GM19328 (cell line): Measurements from ENCODE around the gene PIP5K1C.
"Not testable (repeated sequence)": the region's sequence is repeated elsewhere in the genome, so short reads cannot be mapped to it uniquely, and the experiment has no call there.

Experiments
- ATAC-seq: cut with Tn5 transposase; IDR thresholded peaks from one replicate; pipeline ENCODE4 v1.9.1; 2021; ENCODE audit warnings: mild to moderate bottlenecking, moderate library complexity; ENCODE audit not compliant: unreplicated experiment

The PIP5K1C gene

DNA sequence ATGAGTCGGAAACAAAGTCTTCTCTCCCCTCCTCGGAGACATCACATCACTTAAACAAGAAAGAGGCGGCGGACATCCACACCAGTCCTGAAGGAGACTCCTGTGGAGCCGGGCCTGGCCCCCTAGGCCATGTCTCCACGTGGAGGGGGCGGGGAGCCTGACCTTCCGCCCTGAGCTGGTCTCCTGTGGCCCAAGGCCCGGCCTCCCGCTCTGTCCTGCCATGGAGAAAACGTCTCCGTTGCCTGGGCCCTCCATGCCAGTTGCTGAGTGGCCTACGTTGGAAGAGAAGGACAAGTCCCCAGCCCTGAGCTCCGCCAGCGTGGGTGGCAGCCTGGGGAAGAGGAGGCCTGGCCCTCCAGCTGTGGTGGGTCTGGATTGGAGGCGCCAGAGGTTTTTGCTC lies 68.2 kb downstream of the PIP5K1C start:
- no peak for ATAC-seq

DNA sequence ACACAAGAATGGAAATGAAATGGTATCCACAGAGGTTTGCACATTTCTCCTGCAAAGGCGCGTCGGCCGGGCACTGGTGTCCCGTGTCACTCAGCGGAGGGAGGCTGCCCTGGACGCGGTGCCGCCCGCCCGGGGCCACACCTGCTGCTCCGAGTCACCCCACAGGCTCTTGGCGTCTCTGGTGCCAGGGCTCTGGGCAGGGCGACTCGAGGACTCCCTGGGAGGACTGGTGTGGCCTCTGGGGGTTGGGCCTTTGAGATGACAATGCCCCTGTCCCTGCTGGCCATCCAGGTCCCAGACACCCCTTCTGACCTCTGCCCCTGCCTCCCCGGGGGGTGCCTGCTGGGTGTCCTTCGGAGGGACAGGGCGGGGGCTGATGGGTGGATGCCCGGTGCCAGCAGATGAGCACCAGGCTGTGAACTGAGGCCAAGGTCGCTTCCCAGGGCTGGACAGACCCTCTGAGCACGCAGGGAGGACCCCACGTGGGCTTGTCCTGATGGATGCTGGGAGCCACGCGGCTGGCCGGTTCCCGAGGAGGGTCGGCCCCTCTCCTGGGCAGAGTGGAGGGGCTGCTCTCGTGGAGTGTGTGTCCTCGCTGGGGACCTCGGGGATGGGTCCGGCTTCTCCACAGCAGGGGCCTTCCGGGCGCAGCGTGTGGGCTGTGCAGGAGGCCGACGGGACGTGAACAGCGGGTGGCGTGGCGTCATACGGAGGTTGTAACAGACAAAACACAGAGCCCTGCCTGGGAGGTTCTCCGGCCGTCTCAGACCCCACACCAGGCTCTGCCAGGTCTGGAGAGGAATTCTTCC lies 69.0 kb downstream of the PIP5K1C start:
- ATAC-seq = no peak

DNA sequence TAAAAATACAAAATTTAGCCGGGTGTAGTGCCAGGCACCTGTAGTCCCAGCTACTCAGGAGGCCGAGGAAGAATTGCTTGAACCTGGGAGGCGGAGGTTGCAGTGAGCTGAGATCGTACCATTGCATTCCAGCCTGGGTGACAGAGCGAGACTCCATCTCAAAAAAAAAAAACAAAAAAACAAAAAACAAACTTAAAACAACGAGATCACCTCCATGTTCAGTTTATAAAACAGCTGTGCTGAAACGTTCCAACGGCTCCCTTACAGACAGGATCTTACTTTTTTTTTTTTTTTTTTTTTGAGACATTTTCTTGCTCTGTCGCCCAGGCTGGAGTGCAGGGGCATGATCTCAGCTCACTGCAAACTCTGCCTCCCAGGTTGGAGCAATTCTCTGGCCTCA lies 71.5 kb downstream of the PIP5K1C start:
- not testable (repeated sequence) for ATAC-seq

DNA sequence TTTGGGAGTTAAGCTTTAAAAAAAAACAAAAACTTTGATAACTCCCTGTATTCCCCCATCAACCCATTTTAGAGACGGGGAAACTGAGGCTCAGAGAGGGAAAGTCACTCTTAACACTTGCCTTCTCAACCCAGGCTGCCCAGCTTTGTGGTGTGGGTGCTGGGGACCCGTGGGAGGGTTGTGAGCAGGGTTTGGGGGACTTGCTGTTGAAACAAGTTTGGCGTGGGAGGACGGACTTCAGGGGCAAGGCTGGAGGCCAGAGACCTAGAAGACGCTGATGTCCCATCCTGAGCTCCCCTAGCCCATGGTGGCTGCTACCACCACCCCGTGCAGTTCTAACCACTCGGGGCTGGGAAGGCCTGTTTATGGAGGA lies 72.9 kb downstream of the PIP5K1C start:
- ATAC-seq = no peak

GRCh38 chr19:3626473-3627350 lies 73.6 kb downstream of the PIP5K1C start, which contains the start of gene CACTIN:
CACTIN (minus strand) TSS chr19:3626790; CDS start chr19:3626762, 28 bp downstream.
- peak; percentile 91 for ATAC-seq

GRCh38 chr19:3625996-3626472 lies 74.2 kb downstream of the PIP5K1C start:
- no peak for ATAC-seq

GRCh38 chr19:3623716-3624115 lies 76.6 kb downstream of the PIP5K1C start:
- ATAC-seq = no peak

DNA sequence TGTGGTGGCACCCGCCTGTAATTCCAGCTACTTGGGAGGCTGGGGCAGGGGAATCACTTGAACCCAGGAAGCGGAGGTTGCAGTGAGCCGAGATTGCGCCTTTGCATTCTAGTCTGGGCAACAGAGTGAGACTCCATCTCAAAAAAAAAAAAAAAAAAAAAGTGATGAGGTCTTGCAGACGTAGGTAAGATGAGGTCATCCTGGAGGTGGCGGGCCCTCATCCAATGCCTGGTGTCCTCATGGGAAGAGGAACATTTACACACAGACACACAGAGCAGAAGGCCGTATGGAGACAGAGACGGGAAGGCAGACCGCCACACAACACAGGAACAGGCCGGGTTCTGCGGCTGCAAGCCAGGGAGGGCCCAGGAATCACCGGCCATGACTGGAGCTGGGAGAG lies 78.0 kb downstream of the PIP5K1C start:
- no peak for ATAC-seq

DNA sequence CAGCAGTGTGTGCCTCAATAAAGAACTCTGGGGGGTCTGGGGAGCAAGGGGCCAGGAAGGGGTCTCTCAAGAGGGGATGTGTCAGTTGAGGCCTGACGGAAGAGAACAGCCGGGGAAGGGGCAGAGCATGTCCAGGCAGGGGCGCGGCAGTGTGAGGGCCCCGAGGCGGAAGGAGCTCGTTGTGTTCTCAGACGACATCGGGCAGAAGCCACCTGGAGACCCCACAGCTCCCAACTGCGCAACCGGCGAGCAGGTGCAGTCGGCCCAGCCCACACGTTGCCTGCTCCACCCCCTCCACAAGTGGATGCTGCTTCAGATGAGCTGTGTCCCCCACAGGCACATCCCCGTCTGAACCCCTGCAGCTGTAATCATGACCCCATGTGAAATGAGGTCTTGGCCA lies 78.6 kb downstream of the PIP5K1C start:
- no peak for ATAC-seq

GRCh38 chr19:3620817-3621547 lies 79.3 kb downstream of the PIP5K1C start:
- no peak for ATAC-seq

- ATAC-seq = no peak
Observed at GRCh38 chr19:3620145-3620816, 80.0 kb downstream of the PIP5K1C start.

DNA sequence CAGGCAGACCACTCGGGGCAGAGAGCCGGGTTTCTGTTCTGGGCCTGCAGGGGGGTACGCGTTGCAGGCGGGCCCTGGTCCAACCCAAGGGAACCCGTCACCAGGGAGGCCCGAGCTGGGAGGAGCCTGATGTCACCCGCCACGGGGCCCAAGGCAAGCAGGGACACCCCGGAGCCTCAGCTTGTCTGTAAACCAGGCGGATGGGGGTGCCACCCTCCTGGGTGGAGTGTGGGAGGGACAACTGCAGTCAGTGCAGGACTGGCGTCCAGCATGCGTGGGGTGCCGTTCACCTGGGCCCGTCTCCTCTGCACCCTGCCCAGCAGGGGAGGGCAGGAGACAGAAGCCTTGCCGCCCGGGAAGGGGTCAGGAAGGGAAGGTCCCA lies 80.6 kb downstream of the PIP5K1C start:
- ATAC-seq = no peak

DNA sequence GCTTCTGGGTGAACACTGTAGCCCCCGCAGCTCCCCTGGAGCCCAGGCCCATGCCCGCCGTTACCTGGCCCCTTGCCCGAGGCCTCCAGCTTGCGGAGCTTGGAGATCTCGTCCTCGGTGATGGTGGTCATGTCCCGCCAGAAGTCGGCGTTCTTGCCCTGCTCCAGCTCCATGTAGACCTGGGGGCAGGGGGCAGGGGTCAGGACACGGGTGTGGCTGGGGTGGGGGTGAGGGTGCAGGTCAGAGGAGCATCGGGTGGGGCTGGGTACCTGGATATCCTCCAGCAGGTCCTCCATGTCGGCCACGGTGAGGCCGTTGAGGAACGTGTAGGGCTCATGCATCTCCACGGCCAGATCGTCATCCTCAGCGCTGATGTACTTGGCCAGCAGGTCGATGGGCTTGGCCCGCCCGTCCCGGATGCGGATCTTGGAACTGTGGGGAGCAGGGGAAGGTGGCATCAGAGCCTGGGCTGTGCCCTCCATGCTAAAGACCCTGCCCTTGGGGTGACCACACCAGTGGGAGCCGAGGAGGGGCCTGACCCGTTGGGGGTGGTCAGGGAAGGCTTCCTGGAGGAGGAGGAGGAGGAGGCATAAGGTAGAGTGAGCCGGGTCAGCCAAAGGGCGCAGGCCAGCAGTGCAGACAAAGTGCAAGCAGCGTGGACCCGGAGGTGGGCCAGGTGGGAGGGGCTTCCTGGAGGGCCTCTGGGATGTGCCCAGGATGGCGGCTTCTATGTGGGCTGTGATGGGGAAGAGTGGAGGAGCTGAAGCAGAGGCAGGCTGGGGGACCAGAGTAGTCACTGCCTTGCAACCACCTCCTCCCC lies 81.2 kb downstream of the PIP5K1C start:
- no peak for ATAC-seq

- ATAC-seq = no peak
Observed at GRCh38 chr19:3618144-3618810, 82.0 kb downstream of the PIP5K1C start.

DNA sequence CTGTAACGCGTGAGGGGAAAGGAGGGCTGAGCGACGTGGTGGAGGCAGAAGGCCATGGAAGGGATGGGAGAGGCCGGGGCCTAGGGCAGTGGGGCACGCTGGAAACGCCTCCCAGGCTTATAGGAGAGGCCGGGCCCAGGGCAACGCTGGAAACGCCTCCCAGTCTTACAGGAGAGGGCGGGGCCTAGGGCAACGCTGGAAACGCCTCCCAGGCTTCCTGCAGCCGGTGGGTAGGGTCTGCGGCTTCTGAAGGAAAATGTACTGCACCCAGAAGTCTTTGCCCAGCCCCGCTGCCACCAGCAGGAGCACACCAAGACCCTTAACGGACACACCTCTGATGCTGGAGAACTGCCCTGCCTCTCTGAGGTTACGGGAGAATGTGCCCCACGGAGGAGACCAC lies 82.8 kb downstream of the PIP5K1C start:
- ATAC-seq = no peak

DNA sequence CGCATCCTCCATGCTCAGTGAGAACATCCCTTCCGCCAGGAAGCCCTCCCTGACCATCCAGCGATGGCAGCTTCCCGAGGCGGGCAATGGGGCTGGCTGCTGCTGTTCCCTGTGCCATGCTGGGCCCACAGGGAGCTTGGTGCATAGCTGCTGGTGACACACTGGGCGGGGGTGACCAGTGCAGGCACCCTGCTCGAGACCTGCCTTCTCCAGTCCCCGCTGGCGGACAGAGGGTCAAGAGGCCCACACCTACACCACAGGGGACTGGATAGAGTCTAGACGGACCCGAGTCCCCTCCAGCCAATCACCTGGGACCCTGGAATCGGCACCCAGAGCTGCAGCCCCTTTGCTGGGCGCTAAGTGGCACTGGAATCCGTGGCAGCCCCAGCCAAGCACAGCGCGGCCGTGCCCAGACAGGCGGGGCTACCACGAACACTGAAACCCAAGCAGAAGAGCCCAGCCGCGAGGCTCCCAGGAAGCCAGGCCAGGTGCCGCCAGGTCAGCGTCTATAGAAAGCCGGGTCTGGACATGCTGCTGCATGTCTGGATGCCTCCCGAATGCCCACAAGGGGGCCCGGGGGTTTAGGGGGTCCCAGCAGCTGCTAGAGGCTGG lies 84.6 kb downstream of the PIP5K1C start:
- ATAC-seq = no peak

GRCh38 chr19:3614858-3615505 lies 85.3 kb downstream of the PIP5K1C start:
- ATAC-seq = no peak
